ENCODE results near the gene CSNK1G2.

Gene CSNK1G2

GRCh38 chr19:1942078-1942933 is 1.3 kb downstream of the CSNK1G2 start:
- Mint-ChIP-seq H3K4me3 (peak overlapping the region; percentile 90), H3K27me3 (no peaks in the 10 kb centered on the region), H3K9me3 (no peaks in the 10 kb centered on the region), H3K27ac (ENCODE audit: low read depth) (peak overlapping the region; percentile 96), H3K36me3 (ENCODE audit: insufficient read depth) (peaks cover 42% of the 10 kb centered on the region), H3K4me1 (peaks cover 33% of the 10 kb centered on the region)
- ATAC-seq (replicated peaks; ENCODE audit: extremely low read depth, poor library complexity, severe bottlenecking) (peak; percentile 57), DNase-seq (ENCODE audit: low spot score in 2 of 2) (peak; percentile 61 to 80)

- Mint-ChIP-seq H3K27ac (ENCODE audit: low read depth) (peak overlapping the region; percentile 96), H3K4me3 (peak overlapping the region; percentile 90), H3K27me3 (no peaks in the 10 kb centered on the region), H3K9me3 (no peaks in the 10 kb centered on the region), H3K36me3 (ENCODE audit: insufficient read depth) (peaks cover 42% of the 10 kb centered on the region), H3K4me1 (peaks cover 33% of the 10 kb centered on the region)
- DNase-seq (ENCODE audit: low spot score in 2 of 2) (no peak), ATAC-seq (replicated peaks; ENCODE audit: extremely low read depth, poor library complexity, severe bottlenecking) (no peak)
Measured at GRCh38 chr19:1942934-1943555, 2.1 kb downstream of the CSNK1G2 start.

- H3K4me1 Mint-ChIP-seq = peaks cover 33% of the 10 kb centered on the region
- H3K27ac Mint-ChIP-seq (ENCODE audit: low read depth) = peak overlapping the region; percentile 96
- H3K36me3 Mint-ChIP-seq (ENCODE audit: insufficient read depth) = peaks cover 43% of the 10 kb centered on the region
- ATAC-seq (replicated peaks; ENCODE audit: extremely low read depth, poor library complexity, severe bottlenecking) = no peak
- H3K27me3 Mint-ChIP-seq = no peaks in the 10 kb centered on the region
- peak overlapping the region; percentile 90 for H3K4me3 Mint-ChIP-seq
- DNase-seq (ENCODE audit: low spot score in 2 of 2) = no peak
- no peaks in the 10 kb centered on the region for H3K9me3 Mint-ChIP-seq
Measured at GRCh38 chr19:1943661-1944087, 2.7 kb downstream of the CSNK1G2 start.

- H3K36me3 Mint-ChIP-seq (ENCODE audit: insufficient read depth) = peaks cover 47% of the 10 kb centered on the region
- H3K27me3 Mint-ChIP-seq = no peaks in the 10 kb centered on the region
- no peak for DNase-seq (ENCODE audit: low spot score in 2 of 2)
- H3K4me1 Mint-ChIP-seq = peaks cover 38% of the 10 kb centered on the region
- H3K9me3 Mint-ChIP-seq = no peaks in the 10 kb centered on the region
- no peak for ATAC-seq (replicated peaks; ENCODE audit: extremely low read depth, poor library complexity, severe bottlenecking)
- H3K4me3 Mint-ChIP-seq = no peak overlapping the region
- H3K27ac Mint-ChIP-seq (ENCODE audit: low read depth) = peak overlapping the region; percentile 74
Measured at GRCh38 chr19:1944088-1944915, 3.3 kb downstream of the CSNK1G2 start.

GRCh38 chr19:1944916-1945561 is 4.1 kb downstream of the CSNK1G2 start:
- no peaks in the 10 kb centered on the region for H3K9me3 Mint-ChIP-seq
- DNase-seq (ENCODE audit: low spot score in 2 of 2) = no peak
- peak overlapping the region; percentile 74 for H3K27ac Mint-ChIP-seq (ENCODE audit: low read depth)
- peaks cover 35% of the 10 kb centered on the region for H3K4me1 Mint-ChIP-seq
- no peak overlapping the region for H3K4me3 Mint-ChIP-seq
- H3K36me3 Mint-ChIP-seq (ENCODE audit: insufficient read depth) = peaks cover 41% of the 10 kb centered on the region
- no peak for ATAC-seq (replicated peaks; ENCODE audit: extremely low read depth, poor library complexity, severe bottlenecking)
- H3K27me3 Mint-ChIP-seq = no peaks in the 10 kb centered on the region

GRCh38 chr19:1945899-1946298 is 4.9 kb downstream of the CSNK1G2 start:
- Mint-ChIP-seq H3K27me3 (no peaks in the 10 kb centered on the region), H3K27ac (ENCODE audit: low read depth) (no peak overlapping the region), H3K9me3 (no peaks in the 10 kb centered on the region), H3K36me3 (ENCODE audit: insufficient read depth) (peaks cover 37% of the 10 kb centered on the region), H3K4me1 (peaks cover 30% of the 10 kb centered on the region), H3K4me3 (peak overlapping the region; percentile 5)
- ATAC-seq (replicated peaks; ENCODE audit: extremely low read depth, poor library complexity, severe bottlenecking) (no peak), DNase-seq (ENCODE audit: low spot score in 2 of 2) (no peak)

- H3K9me3 Mint-ChIP-seq = no peaks in the 10 kb centered on the region
- H3K27me3 Mint-ChIP-seq = no peaks in the 10 kb centered on the region
- peaks cover 22% of the 10 kb centered on the region for H3K4me1 Mint-ChIP-seq
- H3K4me3 Mint-ChIP-seq = no peak overlapping the region
- H3K27ac Mint-ChIP-seq (ENCODE audit: low read depth) = no peak overlapping the region
- ATAC-seq (replicated peaks; ENCODE audit: extremely low read depth, poor library complexity, severe bottlenecking) = no peak
- H3K36me3 Mint-ChIP-seq (ENCODE audit: insufficient read depth) = peaks cover 34% of the 10 kb centered on the region
- no peak for DNase-seq (ENCODE audit: low spot score in 2 of 2)
Measured at GRCh38 chr19:1947651-1948209, 6.8 kb downstream of the CSNK1G2 start.

- no peaks in the 10 kb centered on the region for H3K9me3 Mint-ChIP-seq
- DNase-seq (ENCODE audit: low spot score in 2 of 2) (no peak), ATAC-seq (replicated peaks; ENCODE audit: extremely low read depth, poor library complexity, severe bottlenecking) (no peak)
- H3K36me3 Mint-ChIP-seq (ENCODE audit: insufficient read depth) = peaks cover 28% of the 10 kb centered on the region
- H3K4me1 Mint-ChIP-seq = peaks cover 14% of the 10 kb centered on the region
- H3K27ac Mint-ChIP-seq (ENCODE audit: low read depth) = peak overlapping the region; percentile 82
- H3K4me3 Mint-ChIP-seq = no peak overlapping the region
- no peaks in the 10 kb centered on the region for H3K27me3 Mint-ChIP-seq
Measured at GRCh38 chr19:1949304-1950101, 8.5 kb downstream of the CSNK1G2 start.

GRCh38 chr19:1950640-1951039 is 9.7 kb downstream of the CSNK1G2 start:
- no peak for ATAC-seq (replicated peaks; ENCODE audit: extremely low read depth, poor library complexity, severe bottlenecking)
- H3K4me3 Mint-ChIP-seq = no peak overlapping the region
- H3K9me3 Mint-ChIP-seq = no peaks in the 10 kb centered on the region
- peak overlapping the region; percentile 68 for H3K27ac Mint-ChIP-seq (ENCODE audit: low read depth)
- H3K4me1 Mint-ChIP-seq = peaks cover 13% of the 10 kb centered on the region
- no peak for DNase-seq (ENCODE audit: low spot score in 2 of 2)
- no peaks in the 10 kb centered on the region for H3K27me3 Mint-ChIP-seq
- H3K36me3 Mint-ChIP-seq (ENCODE audit: insufficient read depth) = peaks cover 30% of the 10 kb centered on the region

GRCh38 chr19:1952635-1953034 is 11.7 kb downstream of the CSNK1G2 start:
- Mint-ChIP-seq H3K27ac (ENCODE audit: low read depth) (no peak overlapping the region), H3K4me1 (peaks cover 17% of the 10 kb centered on the region), H3K4me3 (no peak overlapping the region), H3K36me3 (ENCODE audit: insufficient read depth) (peaks cover 30% of the 10 kb centered on the region), H3K9me3 (no peaks in the 10 kb centered on the region), H3K27me3 (no peaks in the 10 kb centered on the region)
- DNase-seq (ENCODE audit: low spot score in 2 of 2) (no peak), ATAC-seq (replicated peaks; ENCODE audit: extremely low read depth, poor library complexity, severe bottlenecking) (no peak)

GRCh38 chr19:1953037-1953436 is 12.1 kb downstream of the CSNK1G2 start:
- peaks cover 17% of the 10 kb centered on the region for H3K4me1 Mint-ChIP-seq
- no peaks in the 10 kb centered on the region for H3K9me3 Mint-ChIP-seq
- peak overlapping the region; percentile 62 for H3K27ac Mint-ChIP-seq (ENCODE audit: low read depth)
- ATAC-seq (replicated peaks; ENCODE audit: extremely low read depth, poor library complexity, severe bottlenecking) = no peak
- no peaks in the 10 kb centered on the region for H3K27me3 Mint-ChIP-seq
- no peak overlapping the region for H3K4me3 Mint-ChIP-seq
- H3K36me3 Mint-ChIP-seq (ENCODE audit: insufficient read depth) = peaks cover 30% of the 10 kb centered on the region
- DNase-seq (ENCODE audit: low spot score in 2 of 2) = no peak

All from central memory CD8-positive, alpha-beta T cell (primary cell).